Glomerular visceral epithelial cell (primary cell): ENCODE data around the gene TMPRSS4.

Source experiments
- DNase-seq: peaks from one replicate; pipeline ENCODE4 v3.0.0-alpha.2; 2016; ENCODE audit errors: extremely low spot score

The TMPRSS4 gene, protein sequence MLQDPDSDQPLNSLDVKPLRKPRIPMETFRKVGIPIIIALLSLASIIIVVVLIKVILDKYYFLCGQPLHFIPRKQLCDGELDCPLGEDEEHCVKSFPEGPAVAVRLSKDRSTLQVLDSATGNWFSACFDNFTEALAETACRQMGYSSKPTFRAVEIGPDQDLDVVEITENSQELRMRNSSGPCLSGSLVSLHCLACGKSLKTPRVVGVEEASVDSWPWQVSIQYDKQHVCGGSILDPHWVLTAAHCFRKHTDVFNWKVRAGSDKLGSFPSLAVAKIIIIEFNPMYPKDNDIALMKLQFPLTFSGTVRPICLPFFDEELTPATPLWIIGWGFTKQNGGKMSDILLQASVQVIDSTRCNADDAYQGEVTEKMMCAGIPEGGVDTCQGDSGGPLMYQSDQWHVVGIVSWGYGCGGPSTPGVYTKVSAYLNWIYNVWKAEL

GRCh38 chr11:118076754-118077281, at the start of gene TMPRSS4:
TSS of gene TMPRSS4 (plus strand) at chr11:118077078. CDS start at chr11:118077303, 225 bp downstream.
- DNase-seq: no peak

DNA sequence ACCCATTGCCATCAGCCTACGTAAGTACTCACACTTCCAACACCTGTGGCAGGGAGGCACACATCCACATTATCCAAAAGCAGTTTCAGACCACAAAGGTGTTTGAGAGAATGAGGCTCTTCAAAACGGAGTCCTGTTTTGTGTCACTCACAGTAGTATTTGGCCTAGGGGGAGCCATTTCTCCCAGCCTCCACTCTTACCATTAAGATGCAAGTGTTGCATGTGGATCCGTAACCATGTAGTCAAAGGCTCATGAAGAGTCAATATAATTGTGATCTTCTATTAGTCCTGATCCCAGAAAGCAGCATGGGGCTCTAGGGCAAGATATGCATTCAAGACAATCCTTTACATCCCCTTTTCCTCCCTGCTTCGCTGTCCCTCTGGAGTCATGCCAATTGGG, 49.2 kb upstream of the TMPRSS4 start:
- no peak for DNase-seq

DNA sequence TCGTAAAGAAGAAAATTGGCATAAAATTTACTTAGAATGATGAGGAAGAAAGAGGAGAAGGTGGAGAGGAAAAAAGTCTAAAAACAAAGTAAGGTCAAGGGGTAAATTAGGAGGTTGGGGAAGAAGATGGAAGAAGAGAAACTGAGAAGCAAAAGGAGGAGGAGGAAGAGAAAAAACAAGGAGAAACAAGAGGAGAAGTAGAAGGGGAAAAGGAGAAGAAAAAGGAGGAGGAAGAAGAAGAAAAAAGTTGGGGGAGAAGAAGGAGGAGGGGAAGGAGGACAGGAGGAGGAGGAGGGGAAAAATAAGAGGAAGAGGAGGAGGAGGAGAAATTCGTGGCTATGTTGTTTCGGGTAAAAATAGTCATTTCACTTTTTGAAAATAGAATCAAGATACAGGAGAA, 48.3 kb upstream of the TMPRSS4 start:
- no peak for DNase-seq

- DNase-seq: no peak
Observed at GRCh38 chr11:118033443-118033842, 43.4 kb upstream of the TMPRSS4 start.

GRCh38 chr11:118042141-118042540, 34.7 kb upstream of the TMPRSS4 start:
- no peak for DNase-seq

DNA sequence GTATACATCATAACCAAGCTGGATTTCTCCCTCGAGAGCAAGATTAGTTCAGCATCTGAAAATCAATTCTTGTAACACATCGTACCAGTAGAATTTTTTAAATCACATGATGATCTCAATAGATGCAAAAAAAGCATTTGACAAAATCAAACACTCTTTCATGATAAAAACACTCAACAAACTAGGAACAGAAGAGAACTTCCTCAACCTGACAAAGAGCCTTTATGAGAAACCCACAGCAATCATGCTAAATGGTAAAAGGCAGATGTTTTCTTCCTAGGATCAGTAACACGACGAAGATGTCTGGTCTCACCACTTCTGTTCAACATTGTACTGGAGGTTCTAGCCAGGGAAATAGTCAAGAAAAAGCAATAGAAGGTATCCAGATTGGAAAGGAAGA, 34.1 kb upstream of the TMPRSS4 start:
- no peak for DNase-seq

- no peak for DNase-seq
Observed at GRCh38 chr11:118045191-118045590, 31.7 kb upstream of the TMPRSS4 start.

DNA sequence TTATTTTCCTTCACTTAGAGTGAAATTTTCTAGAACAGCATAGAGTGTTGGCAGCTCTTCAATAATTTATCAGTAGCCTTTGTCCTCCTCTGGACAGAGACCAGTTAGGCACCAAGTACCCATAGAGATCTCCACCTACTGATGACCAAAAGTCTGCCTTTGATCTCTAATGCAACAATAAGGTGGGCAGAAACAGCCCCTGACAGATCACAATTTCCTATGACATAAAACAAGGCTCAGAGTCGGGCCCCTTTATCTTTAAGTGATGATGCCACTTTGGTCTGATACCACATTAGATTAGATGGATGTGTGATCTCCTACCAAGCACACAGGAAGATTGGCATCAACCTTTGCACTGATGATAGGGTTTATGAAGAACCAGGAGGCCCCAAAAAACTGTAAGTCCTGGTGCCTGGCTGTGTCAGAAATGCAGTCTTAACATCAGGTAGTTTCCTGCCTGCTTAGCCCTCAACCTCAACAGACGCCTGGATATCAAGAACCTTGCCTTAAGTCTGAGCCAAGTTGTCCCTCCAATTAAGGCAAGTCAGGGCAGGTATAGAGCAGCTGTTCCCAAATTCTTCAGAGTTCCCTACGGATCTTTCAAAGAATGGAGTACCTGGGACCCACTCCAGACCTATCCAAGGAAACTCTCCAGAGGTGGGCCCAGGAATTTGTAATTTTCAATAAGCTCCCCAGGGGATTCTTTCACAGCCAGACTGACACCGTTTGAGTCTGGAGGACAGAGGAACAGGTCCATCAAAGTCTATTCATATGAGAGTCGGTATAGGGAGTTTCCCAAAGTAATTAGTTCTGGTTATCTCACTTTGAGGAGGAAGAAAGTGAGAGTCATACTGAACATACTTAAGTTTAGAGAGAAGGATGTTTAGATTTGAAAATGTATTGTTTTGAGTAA, 30.6 kb upstream of the TMPRSS4 start:
- no peak for DNase-seq

DNA sequence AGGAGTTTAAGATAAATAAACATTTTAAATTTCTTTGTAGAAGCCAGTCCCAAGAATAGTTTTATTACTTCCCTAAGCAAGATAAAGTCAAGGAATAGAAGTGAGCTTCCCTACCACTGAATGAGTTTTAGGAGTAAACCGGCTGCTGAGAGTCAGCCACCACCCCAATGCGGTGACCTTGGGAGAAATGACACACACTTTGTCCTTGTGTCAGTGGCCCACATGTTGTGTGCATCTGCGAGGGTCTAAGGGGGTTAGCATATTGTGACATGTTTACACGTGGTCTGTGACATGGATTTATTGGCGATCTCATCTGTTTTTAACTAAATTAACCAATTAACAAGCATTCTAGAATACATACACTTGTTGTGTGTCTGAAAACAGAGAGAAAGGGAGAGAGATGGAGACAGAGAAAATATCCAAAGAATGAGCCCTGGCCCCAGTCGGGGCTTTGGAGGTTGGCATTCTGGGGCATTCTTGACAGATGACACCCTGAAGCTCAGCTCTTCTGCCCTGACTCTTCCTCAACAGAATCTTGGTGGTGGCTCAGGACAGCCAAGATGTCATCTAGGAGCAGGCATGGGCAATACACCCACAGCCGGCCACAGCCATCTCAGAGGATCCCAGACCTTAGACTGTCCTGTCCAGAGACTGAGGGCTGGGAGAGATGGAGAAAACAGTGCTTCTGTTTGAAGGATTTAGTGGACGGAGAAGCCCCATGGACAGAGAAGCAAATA, 29.7 kb upstream of the TMPRSS4 start:
- DNase-seq: no peak

DNA sequence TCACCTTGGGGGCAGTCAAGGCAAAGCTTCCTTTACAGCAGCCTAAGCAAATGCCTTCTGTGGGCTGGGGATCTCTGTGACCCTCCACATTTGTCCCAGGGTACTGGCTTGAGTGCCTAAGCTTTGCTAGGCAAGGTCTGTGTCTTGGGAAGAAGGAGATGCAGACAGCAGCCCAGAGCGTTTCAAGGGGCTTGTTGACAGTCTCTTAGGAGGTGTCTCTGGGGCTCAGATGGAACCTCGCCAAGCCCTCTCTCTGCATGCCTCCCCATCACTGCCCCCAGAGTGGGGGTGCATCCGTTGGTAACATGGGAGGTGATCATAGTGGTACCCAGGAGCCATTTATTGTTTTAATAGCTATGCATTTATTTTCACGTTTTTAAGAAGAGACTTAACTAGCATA, 29.1 kb upstream of the TMPRSS4 start:
- no peak for DNase-seq

DNA sequence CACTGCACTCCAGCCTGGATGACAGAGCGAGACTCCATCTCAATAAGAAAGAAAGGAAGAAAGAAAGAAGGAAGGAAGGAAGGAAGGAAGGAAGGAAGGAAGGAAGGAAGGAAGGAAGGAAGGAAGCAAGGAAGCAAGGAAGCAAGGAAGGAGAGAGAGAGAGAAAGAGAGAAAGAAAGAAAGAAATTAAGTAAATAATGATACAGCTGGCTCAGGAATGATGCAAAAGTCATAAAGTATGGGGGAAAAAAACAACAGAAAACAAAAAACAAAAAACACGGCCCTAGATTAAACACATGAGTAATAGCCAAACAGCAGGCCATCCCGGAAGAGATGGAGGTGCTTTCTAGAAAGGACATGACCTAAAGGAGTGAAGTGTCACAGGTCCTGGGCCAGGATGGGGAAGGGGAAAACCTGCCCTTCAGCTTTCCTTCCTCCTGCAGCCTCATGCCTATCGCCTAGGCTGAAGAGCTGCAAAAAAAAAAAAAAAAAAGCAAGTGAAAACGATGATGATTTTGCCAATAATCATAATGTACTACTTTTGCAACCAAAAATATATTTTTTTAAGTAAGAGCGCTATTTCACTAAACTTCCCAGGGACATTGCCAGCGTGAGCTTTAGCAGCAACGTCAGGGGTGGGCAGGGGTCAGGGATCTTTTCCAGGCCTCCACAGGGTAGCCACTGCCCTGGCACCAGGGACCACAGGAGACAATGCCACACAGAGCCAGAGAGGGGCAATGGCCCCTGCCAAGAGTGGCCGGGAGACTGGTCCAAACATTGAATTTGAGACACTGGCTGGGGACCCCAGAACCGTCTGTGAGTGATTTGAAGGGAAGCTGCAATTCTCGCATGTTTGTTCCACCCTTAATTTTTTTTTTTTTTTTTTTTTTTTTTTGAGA, 28.2 kb upstream of the TMPRSS4 start:
- no peak for DNase-seq

GRCh38 chr11:118049771-118050170, 27.1 kb upstream of the TMPRSS4 start:
- no peak for DNase-seq

GRCh38 chr11:118050208-118050891, 26.5 kb upstream of the TMPRSS4 start:
- no peak for DNase-seq

DNA sequence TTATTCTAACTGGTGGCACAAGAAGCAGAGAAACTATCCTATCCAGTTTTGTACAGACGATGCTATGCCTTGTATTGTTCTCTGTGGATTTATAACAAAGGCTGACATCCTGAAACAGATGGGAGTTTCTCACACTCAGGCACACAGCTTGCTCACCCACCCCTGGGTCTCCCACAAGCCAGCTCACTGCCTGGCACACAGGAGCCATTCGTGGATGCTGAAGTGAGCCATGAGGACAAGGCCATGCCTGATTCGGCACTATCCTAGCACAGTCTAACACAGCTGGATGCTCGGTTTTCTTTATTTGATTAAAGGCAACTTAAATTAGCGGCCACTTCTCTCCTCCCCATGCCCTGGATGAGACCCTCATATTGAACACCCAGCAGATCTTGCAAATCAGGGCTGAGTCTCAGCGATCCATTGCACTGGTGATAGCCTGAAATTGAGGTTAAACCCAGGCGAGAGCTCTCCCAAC, 25.7 kb upstream of the TMPRSS4 start:
- DNase-seq: no peak

GRCh38 chr11:118051611-118052461, 25.0 kb upstream of the TMPRSS4 start:
- DNase-seq: no peak

DNA sequence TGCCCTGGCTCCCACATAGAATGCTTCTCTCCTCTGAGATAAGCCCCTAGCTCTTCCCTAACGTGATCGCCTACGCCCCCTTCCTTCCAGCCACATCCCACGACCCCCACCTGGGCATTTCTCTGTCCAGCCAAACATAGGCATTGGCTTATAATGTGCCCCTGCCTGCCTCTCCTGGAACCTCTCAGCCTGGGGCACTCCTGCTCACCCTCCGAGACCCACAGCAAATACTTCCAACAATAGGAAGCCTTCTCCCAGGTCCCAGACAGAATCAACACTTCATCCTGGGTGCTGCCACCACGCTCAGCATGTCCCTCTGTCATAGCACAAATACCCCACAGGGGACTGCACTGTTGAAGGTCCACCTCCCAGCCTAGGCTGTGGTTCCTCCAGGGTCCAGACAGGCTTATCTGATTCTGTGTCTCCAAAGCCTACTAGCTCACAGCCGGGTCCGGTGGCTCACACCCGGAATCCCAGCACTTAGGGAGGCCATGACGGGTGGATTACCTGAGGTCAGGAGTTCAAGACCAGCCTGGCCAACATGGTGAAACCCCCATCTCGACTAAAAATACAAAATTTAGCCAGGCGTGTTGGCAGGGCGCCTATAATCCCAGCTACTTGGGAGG, 24.2 kb upstream of the TMPRSS4 start:
- DNase-seq: no peak

DNA sequence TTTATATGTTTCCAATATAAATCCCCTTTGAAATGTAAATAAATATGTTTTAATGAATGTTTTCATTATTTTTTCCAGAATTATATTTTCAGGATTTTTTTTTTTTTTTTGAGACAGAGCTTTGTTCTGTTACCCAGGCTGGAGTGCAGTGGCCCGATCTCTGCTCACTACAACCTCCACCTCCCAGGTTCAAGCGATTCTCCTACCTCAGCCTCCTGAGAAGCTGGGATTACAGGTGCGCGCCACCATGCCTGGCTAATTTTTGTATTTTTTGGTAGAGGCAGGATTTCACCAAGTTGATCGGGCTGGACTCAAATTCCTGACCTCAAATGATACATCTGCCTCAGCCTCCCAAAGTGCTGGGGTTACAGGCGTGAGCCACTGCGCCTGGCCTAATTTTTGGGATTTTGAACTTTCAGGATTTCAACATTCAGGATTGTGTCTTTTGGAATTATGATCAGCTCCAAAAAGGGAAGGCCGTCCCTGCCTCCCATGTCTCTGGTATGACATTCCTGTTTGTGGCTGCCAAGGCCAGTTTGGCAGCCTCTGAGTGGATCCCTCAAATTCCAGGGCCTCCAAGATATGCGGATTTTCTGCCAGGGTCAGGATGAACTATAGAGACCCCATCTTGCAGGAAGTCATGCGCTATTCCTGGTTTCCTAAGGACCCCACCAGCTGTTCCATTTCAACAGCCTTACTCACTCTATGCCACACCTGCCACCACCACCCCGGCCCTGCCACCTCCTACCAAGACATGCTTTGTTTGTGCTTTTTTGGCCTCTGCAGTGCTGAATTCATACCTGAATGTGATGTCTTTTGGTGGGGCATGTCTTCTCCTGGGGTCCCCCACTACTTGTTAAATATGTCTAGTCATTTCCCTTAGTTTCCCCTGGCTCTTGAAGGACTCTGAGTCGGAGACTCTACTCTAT, 21.9 kb upstream of the TMPRSS4 start:
- no peak for DNase-seq

DNA sequence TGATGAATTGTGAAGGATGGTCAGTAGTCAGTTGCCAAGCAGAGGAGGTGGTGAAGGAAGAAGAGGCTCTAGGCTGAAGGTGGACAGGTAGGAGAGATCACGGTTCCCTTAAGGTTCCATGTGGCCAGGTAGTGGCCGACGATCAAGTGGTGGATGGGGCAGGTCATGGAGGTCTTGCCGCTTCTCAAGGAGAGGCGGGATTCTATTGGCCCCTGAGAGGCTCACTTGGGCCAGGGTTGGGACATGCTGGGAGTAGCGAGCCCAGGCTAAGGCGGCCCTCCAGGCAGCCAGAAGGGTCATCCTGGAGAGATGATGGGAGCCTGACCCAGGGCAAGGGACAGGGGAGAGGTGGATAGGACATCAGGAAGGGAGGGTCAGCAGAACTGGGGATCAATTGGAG, 20.9 kb upstream of the TMPRSS4 start:
- DNase-seq: no peak
